GM21360 (cell line): ENCODE measurements around the gene SCLY.

Experiments
- ATAC-seq: cut with Tn5 transposase; IDR thresholded peaks from one replicate; pipeline ENCODE4 v1.9.1; 2021; ENCODE audit warnings: mild to moderate bottlenecking, moderate library complexity; ENCODE audit not compliant: unreplicated experiment

The SCLY gene

DNA sequence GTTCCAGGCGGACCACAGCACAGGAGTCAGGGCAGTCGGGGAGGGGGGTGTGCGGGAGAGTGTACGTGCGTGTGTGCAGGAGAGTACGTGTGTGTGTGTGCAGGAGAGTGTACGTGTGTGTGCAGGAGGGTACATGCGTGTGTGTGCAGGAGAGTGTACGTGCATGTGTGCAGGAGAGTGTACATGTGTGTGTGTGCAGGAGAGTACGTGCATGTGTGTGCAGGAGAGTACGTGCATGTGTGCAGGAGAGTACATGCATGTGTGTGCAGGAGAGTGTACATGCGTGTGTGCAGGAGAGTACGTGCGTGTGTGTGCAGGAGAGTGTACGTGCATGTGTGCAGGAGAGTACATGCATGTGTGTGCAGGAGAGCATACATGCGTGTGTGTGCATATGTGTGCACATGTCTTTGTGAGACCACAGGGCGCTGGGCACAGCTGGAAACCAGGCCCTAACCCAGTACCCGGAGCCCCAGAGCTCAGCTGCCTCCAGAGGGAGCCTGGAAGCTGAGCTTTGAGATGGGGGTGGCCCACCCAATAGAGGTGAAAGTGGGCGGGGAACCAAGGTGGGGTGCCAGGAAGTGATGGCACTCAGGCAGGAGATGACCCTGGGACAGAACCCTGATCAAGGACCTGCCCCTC, 63.8 kb downstream of the SCLY start:
- ATAC-seq, result no peak

- no peak for ATAC-seq
Observed at GRCh38 chr2:238125127-238125885, 64.5 kb downstream of the SCLY start.

DNA sequence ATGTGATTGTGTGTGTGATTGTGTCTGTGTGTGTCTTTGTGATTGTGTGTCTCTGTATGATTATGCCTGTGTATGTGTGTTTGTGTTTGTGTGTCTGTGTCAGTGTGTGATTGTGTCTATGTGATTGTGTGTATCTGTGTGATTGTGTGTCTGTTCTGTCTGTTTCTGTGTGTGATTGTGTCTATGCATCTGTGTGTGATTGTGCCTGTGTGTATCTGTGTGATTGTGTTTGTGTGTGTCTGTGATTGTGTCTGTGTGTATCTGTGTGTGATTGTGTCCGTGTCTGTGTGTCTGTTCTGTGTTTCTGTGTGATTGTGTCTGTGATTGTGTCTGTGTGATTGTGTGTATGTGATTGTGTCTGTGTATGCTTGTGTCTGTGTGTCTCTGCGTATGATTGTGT, 65.5 kb downstream of the SCLY start:
- ATAC-seq, result no peak

DNA sequence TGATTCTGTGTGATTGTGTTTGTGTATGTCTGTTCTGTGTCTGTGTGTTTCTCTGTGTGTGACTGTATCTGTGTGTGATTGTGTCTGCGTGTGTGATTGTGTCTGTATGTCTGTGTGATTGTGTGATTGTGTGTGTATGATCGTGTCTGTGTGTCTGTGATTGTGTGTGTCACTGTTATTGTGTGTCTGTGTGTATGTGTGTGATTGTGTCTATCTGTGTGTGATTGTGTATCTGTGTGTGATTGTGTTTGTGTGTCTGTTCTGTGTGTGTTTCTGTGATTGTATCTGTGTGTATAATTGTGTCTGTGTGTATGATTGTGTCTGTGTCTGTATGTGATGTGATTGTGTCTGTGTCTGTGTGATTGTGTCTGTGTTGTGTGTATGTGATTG, 66.0 kb downstream of the SCLY start:
- no peak for ATAC-seq

GRCh38 chr2:238127165-238128060, 66.6 kb downstream of the SCLY start:
- no peak for ATAC-seq

GRCh38 chr2:238128061-238128440, 67.2 kb downstream of the SCLY start:
- no peak for ATAC-seq

- no peak for ATAC-seq
Observed at GRCh38 chr2:238128534-238129001, 67.8 kb downstream of the SCLY start.

DNA sequence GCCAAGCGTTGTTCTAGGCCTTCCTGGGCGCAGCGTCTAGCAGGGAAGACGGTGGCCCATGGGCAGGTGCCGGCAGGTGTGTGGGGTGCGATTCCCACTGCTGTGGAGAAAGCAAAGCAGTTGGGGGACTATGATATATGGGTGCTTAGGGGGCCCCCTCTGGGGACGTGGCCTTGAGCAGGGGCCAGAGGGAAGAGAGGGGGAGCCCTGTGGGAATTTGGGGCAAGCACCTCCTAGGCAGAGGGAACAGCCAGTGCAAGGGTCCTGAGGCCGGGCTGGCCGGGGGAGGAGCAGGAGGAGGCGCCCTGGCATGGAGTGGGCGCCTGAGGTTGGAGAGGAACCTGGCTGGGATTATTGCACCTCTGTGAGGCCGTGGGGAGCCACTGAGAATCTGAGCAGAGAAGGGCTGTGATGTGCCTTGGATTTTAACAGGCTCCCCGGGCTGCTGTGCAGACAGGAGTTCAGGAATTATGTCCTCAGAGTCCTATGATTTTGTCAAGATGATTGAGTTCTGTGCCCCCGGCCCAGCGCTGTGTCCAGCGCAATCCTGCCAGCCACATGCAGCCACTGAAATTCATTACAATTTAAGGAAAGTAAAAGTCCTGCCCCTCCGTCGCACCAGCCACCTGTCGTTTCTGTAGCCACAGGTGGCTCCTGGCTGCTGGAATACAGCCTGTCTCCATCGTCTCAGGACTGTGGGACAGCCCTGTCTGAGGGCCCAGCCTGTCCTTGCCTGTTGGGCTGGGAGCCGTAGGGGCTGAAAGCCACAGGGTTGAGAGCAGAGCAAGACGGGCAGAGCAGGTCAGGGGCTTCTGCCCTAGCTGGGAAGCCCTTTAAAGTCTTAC, 68.6 kb downstream of the SCLY start:
- no peak for ATAC-seq

- ATAC-seq, result no peak
Observed at GRCh38 chr2:238130111-238130695, 69.4 kb downstream of the SCLY start.

DNA sequence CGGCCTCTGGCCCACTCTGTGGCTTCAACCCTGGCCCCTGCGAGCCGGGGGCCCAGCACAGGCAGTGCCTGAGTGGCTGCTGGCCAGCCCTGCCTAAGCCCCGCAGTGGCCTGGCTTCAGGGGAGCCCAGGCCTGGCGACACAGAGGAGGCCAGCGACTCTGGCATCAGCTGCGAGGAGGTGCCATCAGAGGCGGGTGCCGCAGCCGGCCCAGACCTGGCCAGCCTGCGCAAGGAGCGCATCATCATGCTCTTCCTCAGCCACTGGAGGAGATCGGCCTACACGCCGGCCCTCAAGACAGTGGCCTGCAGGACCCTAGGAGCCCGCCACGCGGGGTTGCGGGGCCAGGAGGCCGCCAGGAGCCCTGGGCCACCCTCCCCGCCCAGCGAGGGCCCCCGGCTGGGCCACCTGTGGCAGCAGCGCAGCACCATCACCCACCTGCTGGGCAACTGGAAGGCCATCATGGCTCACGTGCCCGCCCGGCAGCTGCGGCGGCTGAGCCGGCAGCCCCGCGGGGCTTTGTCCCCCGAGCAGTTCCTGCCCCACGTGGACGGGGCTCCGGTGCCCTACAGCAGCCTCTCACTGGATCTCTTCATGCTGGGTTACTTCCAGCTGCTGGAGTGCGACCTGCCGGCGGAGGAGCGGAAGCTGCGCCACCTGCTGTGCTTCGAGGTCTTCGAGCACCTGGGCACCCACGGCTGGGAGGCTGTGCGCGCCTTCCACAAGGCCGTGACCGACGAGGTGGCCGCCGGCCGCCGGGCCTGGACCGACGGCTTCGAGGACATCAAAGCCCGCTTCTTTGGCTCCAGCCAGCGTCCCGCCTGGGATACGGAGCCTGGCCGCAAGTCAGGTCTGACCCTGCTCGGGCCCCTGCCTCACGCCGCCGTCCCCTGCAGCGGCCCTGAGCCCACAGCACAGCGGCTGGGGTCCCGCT, 70.2 kb downstream of the SCLY start:
- no peak for ATAC-seq

- no peak for ATAC-seq
Observed at GRCh38 chr2:238131761-238132462, 71.1 kb downstream of the SCLY start.

- ATAC-seq, result no peak
Observed at GRCh38 chr2:238132463-238133450, 72.0 kb downstream of the SCLY start.

DNA sequence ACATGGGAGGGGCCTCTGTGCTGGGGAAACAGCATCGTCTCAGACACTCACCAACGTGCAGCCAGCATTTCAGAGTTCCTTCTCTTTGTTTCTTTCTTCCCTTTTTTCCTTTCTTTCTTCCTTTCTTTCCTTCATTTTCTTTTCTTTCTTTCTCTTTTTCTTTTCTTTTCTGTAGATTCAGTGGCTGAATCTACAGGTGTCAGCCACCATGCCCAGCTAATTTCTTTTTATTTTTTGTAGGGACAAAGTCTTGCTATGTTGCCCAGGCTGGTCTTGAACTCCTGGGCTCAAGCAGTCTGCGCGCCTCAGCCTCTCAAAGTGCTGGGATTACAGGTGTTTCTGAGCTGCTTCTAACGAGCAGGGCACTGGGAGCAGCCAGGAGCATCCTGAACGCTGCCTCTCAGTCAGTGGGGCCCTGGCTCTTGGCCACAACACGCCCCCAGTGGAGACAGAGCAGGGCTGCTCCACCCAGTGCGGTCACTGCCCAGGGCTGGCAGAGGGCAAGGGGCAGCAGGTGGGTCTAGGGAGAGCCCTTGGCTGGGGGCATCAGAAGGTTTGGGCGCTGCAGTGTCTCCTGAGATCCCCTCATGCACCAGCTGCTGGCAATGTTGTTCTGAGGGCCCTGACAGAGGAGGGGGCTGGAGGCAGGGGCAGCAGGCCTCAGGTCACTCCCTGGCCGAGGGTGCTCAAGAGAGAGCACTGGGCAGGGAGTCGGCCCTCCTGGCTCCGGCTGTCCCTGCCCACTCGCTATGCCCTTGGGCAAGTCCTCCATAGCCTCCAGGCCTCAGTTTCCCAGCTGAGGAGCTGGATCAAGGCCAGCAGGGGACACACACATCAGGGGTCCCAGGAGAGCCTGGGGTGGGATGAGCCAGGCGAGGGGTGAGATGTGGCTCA, 72.9 kb downstream of the SCLY start:
- no peak for ATAC-seq

DNA sequence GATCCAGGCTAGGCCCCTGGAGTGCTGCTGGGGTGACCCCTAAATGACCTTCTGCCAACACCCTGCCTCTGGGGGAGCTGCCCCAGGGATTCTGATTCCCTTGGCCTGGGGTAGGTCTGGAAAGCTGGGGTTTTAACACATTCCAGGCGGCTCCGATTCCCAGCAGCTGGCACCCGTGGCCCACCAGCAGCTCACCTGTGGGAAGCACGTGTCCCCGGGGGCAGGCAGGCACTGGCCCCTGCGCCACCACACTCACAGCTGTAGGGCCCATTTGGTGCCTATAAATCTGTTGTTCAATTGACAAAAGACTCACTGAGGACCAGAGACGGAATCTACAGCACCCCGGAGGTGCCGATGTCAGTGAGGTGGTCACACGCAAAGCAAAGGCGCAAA, 73.6 kb downstream of the SCLY start:
- no peak for ATAC-seq

GRCh38 chr2:238135601-238136150, 74.9 kb downstream of the SCLY start:
- no peak for ATAC-seq
